OCI-LY3 (cell line): ENCODE results near the gene SARS1.

Experiments
- CTCF ChIP-seq: fragments of 200-600, 300-600 bp; sonication (generic); IDR thresholded peaks from 2 replicates; pipeline ENCODE4 v1.5.1; 2014; ENCODE audit warnings: antibody characterized with exemption, low read length, low read depth
- EZH2phosphoT487 ChIP-seq: fragments of 200-600 bp; shearing (Covaris generic); IDR thresholded peaks from 2 replicates; pipeline ENCODE4 v1.6.1; 2018; ENCODE audit warnings: antibody characterized with exemption, mixed run types, low read depth

GRCh38 chr1:109198043-109198695 is 15.5 kb upstream of the SARS1 start:
- TF ChIP-seq CTCF (no peak), EZH2phosphoT487 (no peak)
